DOHH2 (cell line): ENCODE data around the gene WLS.

Source experiments
- H3F3A ChIP-seq: fragments of 200-600 bp; sonication (generic), shearing (Covaris generic); 2 replicates; pipeline ENCODE4 v1.6.0; 2016; ENCODE audit warnings: antibody characterized with exemption, mild to moderate bottlenecking; ENCODE audit not compliant: control insufficient read depth, insufficient read depth
- H3K27ac ChIP-seq: fragments of 200-600 bp; sonication (generic); 2 replicates; pipeline ENCODE4 v1.5.1; 2014; ENCODE audit warnings: low read depth, mild to moderate bottlenecking, low read length, moderate library complexity
- H3K27me3 ChIP-seq: fragments of 200-600 bp; sonication (generic); 2 replicates; pipeline ENCODE4 v1.6.1; 2014; ENCODE audit warnings: mild to moderate bottlenecking, low read length, mixed read lengths; ENCODE audit not compliant: control insufficient read depth
- H3K36me3 ChIP-seq: fragments of 200-600 bp; sonication (generic); 2 replicates; pipeline ENCODE4 v1.6.1; 2014; ENCODE audit warnings: mild to moderate bottlenecking, low read length, moderate library complexity, mixed read lengths; ENCODE audit not compliant: control insufficient read depth
- H3K4me1 ChIP-seq: fragments of 200-600 bp; sonication (generic); 2 replicates; pipeline ENCODE4 v1.6.1; 2014; ENCODE audit warnings: mild to moderate bottlenecking, low read length, mixed read lengths; ENCODE audit not compliant: control insufficient read depth
- H3K4me2 ChIP-seq: fragments of 200-600 bp; sonication (generic); 2 replicates; pipeline ENCODE4 v1.6.0; 2014; ENCODE audit warnings: mild to moderate bottlenecking, low read length, moderate library complexity
- H3K4me3 ChIP-seq: fragments of 200-600 bp; sonication (generic); 2 replicates; pipeline ENCODE4 v1.5.1; 2014; ENCODE audit warnings: mild to moderate bottlenecking, low read length, mixed read lengths
- H3K79me2 ChIP-seq: fragments of 200-600 bp; sonication (generic); 2 replicates; pipeline ENCODE4 v1.6.1; 2014; ENCODE audit warnings: mild to moderate bottlenecking, low read length, mixed read lengths; ENCODE audit not compliant: control insufficient read depth
- H3K9me2 ChIP-seq: fragments of 200-600 bp; sonication (generic); replicated peaks from 2 replicates; pipeline ENCODE4 v1.6.1; 2014; ENCODE audit warnings: mild to moderate bottlenecking, low read length, mixed read lengths; ENCODE audit not compliant: control insufficient read depth
- H3K9me3 ChIP-seq: fragments of 200-600 bp; sonication (generic); 2 replicates; pipeline ENCODE4 v1.6.1; 2014; ENCODE audit warnings: antibody characterized with exemption, low read length, mixed read lengths; ENCODE audit not compliant: control insufficient read depth, insufficient read depth
- H4K20me1 ChIP-seq: fragments of 200-600 bp; sonication (generic); 2 replicates; pipeline ENCODE4 v1.6.0; 2014; ENCODE audit warnings: low read depth, mild to moderate bottlenecking, antibody characterized with exemption, low read length, moderate library complexity; ENCODE audit not compliant: control insufficient read depth, insufficient read depth
- CTCF ChIP-seq: fragments of 200-600 bp; sonication (generic); IDR thresholded peaks from one replicate; pipeline ENCODE4 v1.5.1; 2014; ENCODE audit warnings: antibody characterized with exemption, mild to moderate bottlenecking, low read depth, low read length; ENCODE audit not compliant: poor library complexity, severe bottlenecking
- EZH2phosphoT487 ChIP-seq: fragments of 200-600 bp; sonication (generic); IDR thresholded peaks from 2 replicates; pipeline ENCODE4 v1.6.1; 2017; ENCODE audit warnings: borderline replicate concordance, mild to moderate bottlenecking, antibody characterized with exemption, low read length, moderate library complexity, mixed read lengths

The WLS gene

GRCh38 chr1:68149110-68149798, 83.1 kb downstream of the WLS start:
- H4K20me1 ChIP-seq = no peaks in the 10 kb centered on the region
- no peaks in the 10 kb centered on the region for H3F3A ChIP-seq
- TF ChIP-seq CTCF = no peak
- no peak for TF ChIP-seq EZH2phosphoT487
- H3K79me2 ChIP-seq = no peaks in the 10 kb centered on the region
- H3K36me3 ChIP-seq = no peaks in the 10 kb centered on the region
- 0 out of 2 replicates have a peak, but pooled peaks cover 2% of the 10 kb centered on the region for H3K27me3 ChIP-seq
- H3K4me1 ChIP-seq = no peaks in the 10 kb centered on the region
- no peaks in the 10 kb centered on the region for H3K9me3 ChIP-seq
- H3K4me2 ChIP-seq = no peak overlapping the region
- no peak overlapping the region for H3K4me3 ChIP-seq
- no peak overlapping the region for H3K27ac ChIP-seq
- H3K9me2 ChIP-seq = no peaks in the 10 kb centered on the region

- Histone ChIP-seq H3K9me3 (no peaks in the 10 kb centered on the region), H3K9me2 (no peaks in the 10 kb centered on the region), H3K79me2 (no peaks in the 10 kb centered on the region), H3K27ac (no peak overlapping the region), H4K20me1 (no peaks in the 10 kb centered on the region), H3K4me2 (no peak overlapping the region), H3K4me1 (no peaks in the 10 kb centered on the region), H3K36me3 (no peaks in the 10 kb centered on the region), H3K4me3 (no peak overlapping the region), H3F3A (no peaks in the 10 kb centered on the region), H3K27me3 (0 out of 2 replicates have a peak, but pooled peaks cover 2% of the 10 kb centered on the region)
- TF ChIP-seq EZH2phosphoT487 = no peak
- no peak for TF ChIP-seq CTCF
Measured at GRCh38 chr1:68148631-68149030, 83.7 kb downstream of the WLS start.

- TF ChIP-seq CTCF (no peak), EZH2phosphoT487 (no peak)
- H3K36me3 ChIP-seq = no peaks in the 10 kb centered on the region
- H3K27me3 ChIP-seq = no peaks in the 10 kb centered on the region
- H3F3A ChIP-seq = no peaks in the 10 kb centered on the region
- H3K9me2 ChIP-seq = no peaks in the 10 kb centered on the region
- H3K79me2 ChIP-seq = no peaks in the 10 kb centered on the region
- no peaks in the 10 kb centered on the region for H3K4me1 ChIP-seq
- H3K27ac ChIP-seq = no peak overlapping the region
- H3K9me3 ChIP-seq = no peaks in the 10 kb centered on the region
- no peak overlapping the region for H3K4me2 ChIP-seq
- no peak overlapping the region for H3K4me3 ChIP-seq
- no peaks in the 10 kb centered on the region for H4K20me1 ChIP-seq
Measured at GRCh38 chr1:68147534-68148171, 84.7 kb downstream of the WLS start.
